ENCODE measurements around the gene CORIN. TPM values are rescaled to one million over a fixed set of nuclear protein-coding genes. Genes with fewer than 3 reads are reported as not detected.
"Not testable (repeated sequence)": the region's sequence is repeated elsewhere in the genome, so short reads cannot be mapped to it uniquely, and the experiment has no call there.

The CORIN gene
- polyA plus RNA-seq, 1 donor (not counting 4 experiments of a cell fraction or from before 2014, with no cell fraction given), result 0.14 TPM

DNA sequence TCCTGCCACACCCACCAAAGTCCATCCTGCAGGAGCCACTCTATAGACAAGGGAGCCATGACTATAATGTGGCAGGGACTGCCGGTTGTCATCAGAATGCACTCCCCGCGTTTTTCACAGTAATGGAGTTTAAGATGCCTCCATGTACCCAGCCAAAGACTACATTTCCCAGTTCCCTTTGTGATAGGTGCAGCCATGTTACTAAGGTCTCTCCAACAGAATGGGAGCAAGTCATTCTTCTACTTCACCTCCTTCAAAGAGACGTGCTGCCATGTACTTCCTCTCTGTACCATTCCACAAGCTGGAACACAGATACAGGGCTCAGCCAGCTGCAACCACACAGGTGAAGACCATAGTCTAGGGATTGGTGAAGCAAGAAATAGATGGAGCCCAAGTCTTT is 126.7 kb downstream of the CORIN start:
- H3K4me2 ChIP-seq (ENCODE audit: control insufficient read depth, extremely low read depth, insufficient read depth, low read depth, low read length), result no peak overlapping the region
- H3K4me1 ChIP-seq (ENCODE audit: control insufficient read depth, extremely low read depth, insufficient read depth, low read length), result no peaks in the 10 kb centered on the region
- no peaks in the 10 kb centered on the region for H3K9me1 ChIP-seq (ENCODE audit: control insufficient read depth, extremely low read depth, insufficient read depth, low read length)
- H3K9ac ChIP-seq (ENCODE audit: control insufficient read depth, extremely low read depth, insufficient read depth, low read length), result no peak overlapping the region
- no peak overlapping the region for H3K4me3 ChIP-seq (ENCODE audit: control insufficient read depth in 2 of 3, extremely low read depth in 1 of 3, insufficient read depth in 2 of 3, low read depth in 1 of 3, low read length in 3 of 3)
- no peaks in the 10 kb centered on the region for H3K36me3 ChIP-seq (ENCODE audit: control insufficient read depth in 2 of 2, extremely low read depth in 1 of 2, insufficient read depth in 2 of 2, low read length in 2 of 2)
- FAIRE-seq, result no peak
- no peak for DNase-seq (ENCODE audit: low read depth, low spot score)
- peaks cover 4% of the 10 kb centered on the region for H3K27me3 ChIP-seq (ENCODE audit: control insufficient read depth, extremely low read depth, insufficient read depth, low read length)
- dilution Hi-C loops (cut with MboI; ENCODE audit: extremely low pct_ligation_motif_present, low sequenced_read_pairs), result no loop called here
- no peaks in the 10 kb centered on the region for H3K79me2 ChIP-seq (ENCODE audit: control insufficient read depth, insufficient read depth, low read length)
- no peaks in the 10 kb centered on the region for H4K20me1 ChIP-seq (ENCODE audit: control insufficient read depth, extremely low read depth, insufficient read depth, low read length)
- H3K27ac ChIP-seq (ENCODE audit: control insufficient read depth, insufficient read depth, low read length), result no peak overlapping the region
- TF ChIP-seq, protein P1, sequence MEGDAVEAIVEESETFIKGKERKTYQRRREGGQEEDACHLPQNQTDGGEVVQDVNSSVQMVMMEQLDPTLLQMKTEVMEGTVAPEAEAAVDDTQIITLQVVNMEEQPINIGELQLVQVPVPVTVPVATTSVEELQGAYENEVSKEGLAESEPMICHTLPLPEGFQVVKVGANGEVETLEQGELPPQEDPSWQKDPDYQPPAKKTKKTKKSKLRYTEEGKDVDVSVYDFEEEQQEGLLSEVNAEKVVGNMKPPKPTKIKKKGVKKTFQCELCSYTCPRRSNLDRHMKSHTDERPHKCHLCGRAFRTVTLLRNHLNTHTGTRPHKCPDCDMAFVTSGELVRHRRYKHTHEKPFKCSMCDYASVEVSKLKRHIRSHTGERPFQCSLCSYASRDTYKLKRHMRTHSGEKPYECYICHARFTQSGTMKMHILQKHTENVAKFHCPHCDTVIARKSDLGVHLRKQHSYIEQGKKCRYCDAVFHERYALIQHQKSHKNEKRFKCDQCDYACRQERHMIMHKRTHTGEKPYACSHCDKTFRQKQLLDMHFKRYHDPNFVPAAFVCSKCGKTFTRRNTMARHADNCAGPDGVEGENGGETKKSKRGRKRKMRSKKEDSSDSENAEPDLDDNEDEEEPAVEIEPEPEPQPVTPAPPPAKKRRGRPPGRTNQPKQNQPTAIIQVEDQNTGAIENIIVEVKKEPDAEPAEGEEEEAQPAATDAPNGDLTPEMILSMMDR (optimal IDR thresholded peaks at IDR 0.05 in 1 of 3, IDR thresholded peaks at IDR 0.05 in 1 of 3, conservative IDR thresholded peaks at IDR 0.05 in 1 of 3; ENCODE audit: extremely low read depth in 1 of 3, insufficient read depth in 2 of 3, low read length in 3 of 3), result no peak
- TF ChIP-seq EZH2 (IDR thresholded peaks at IDR 0.05; ENCODE audit: low read length), result no peak
- no peaks in the 10 kb centered on the region for H3K9me3 ChIP-seq (ENCODE audit: control insufficient read depth, low read depth, low read length)
- no peak overlapping the region for H2AFZ ChIP-seq (ENCODE audit: control insufficient read depth, low read length)

DNA sequence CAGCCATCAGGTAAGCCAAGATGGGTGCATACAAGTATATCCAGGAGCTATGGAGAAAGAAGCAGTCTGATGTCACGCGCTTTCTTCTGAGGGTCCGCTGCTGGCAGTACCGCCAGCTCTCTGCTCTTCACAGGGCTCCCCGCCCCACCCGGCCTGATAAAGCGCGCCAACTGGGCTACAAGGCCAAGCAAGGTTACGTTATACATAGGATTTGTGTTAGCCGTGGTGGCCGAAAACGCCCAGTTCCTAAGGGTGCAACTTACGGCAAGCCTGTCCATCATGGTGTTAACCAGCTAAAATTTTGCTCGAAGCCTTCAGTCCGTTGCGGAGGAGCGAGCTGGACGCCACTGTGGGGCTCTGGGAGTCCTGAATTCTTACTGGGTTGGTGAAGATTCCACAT is 131.5 kb downstream of the CORIN start:
- H3K9me3 ChIP-seq (ENCODE audit: control insufficient read depth, low read depth, low read length); H3K4me3 ChIP-seq (ENCODE audit: control insufficient read depth in 2 of 3, extremely low read depth in 1 of 3, insufficient read depth in 2 of 3, low read depth in 1 of 3, low read length in 3 of 3); dilution Hi-C loops (cut with MboI; ENCODE audit: extremely low pct_ligation_motif_present, low sequenced_read_pairs); H3K4me1 ChIP-seq (ENCODE audit: control insufficient read depth, extremely low read depth, insufficient read depth, low read length); H3K79me2 ChIP-seq (ENCODE audit: control insufficient read depth, insufficient read depth, low read length); H3K27ac ChIP-seq (ENCODE audit: control insufficient read depth, insufficient read depth, low read length); H3K9me1 ChIP-seq (ENCODE audit: control insufficient read depth, extremely low read depth, insufficient read depth, low read length); H3K9ac ChIP-seq (ENCODE audit: control insufficient read depth, extremely low read depth, insufficient read depth, low read length); FAIRE-seq; H4K20me1 ChIP-seq (ENCODE audit: control insufficient read depth, extremely low read depth, insufficient read depth, low read length); DNase-seq (ENCODE audit: low read depth, low spot score); H3K4me2 ChIP-seq (ENCODE audit: control insufficient read depth, extremely low read depth, insufficient read depth, low read depth, low read length); H2AFZ ChIP-seq (ENCODE audit: control insufficient read depth, low read length); H3K27me3 ChIP-seq (ENCODE audit: control insufficient read depth, extremely low read depth, insufficient read depth, low read length); H3K36me3 ChIP-seq (ENCODE audit: control insufficient read depth in 2 of 2, extremely low read depth in 1 of 2, insufficient read depth in 2 of 2, low read length in 2 of 2): not testable (repeated sequence)

DNA sequence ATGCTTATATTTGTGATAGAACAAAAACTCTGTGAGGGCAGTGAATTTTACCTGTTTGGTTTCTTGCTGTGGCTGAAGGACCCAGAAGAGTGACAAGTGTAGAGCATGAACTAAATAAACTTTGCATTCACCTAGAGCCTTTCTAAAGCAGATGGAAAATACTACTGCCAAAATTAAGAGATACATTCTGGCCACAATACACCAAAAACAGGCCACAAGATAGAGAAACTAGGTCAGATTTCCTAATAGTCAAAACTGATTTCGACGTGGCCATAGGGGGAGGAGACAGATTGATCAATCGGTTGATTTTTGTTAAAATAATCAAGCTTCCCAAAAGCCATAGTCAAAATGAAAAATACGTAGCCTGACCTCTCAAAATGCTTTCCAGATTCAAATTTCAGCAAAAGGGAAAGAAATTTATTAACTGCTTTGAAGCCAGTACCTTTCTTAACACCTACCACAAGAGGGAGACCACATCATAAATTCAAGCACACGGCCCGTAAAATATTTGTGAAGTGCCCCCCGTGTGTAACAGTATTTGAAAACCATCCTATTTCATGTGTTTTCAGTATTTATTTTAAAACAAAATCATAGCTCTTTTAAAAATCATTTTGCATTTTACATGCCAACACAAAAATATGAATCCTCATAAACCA is 132.4 kb downstream of the CORIN start:
- Histone ChIP-seq H3K9ac (ENCODE audit: control insufficient read depth, extremely low read depth, insufficient read depth, low read length) (no peak overlapping the region), H3K4me3 (ENCODE audit: control insufficient read depth in 2 of 3, extremely low read depth in 1 of 3, insufficient read depth in 2 of 3, low read depth in 1 of 3, low read length in 3 of 3) (no peak overlapping the region), H3K79me2 (ENCODE audit: control insufficient read depth, insufficient read depth, low read length) (no peaks in the 10 kb centered on the region), H3K4me1 (ENCODE audit: control insufficient read depth, extremely low read depth, insufficient read depth, low read length) (no peaks in the 10 kb centered on the region), H2AFZ (ENCODE audit: control insufficient read depth, low read length) (no peak overlapping the region), H3K36me3 (ENCODE audit: control insufficient read depth in 2 of 2, extremely low read depth in 1 of 2, insufficient read depth in 2 of 2, low read length in 2 of 2) (no peaks in the 10 kb centered on the region), H3K9me3 (ENCODE audit: control insufficient read depth, low read depth, low read length) (no peaks in the 10 kb centered on the region), H4K20me1 (ENCODE audit: control insufficient read depth, extremely low read depth, insufficient read depth, low read length) (no peaks in the 10 kb centered on the region), H3K4me2 (ENCODE audit: control insufficient read depth, extremely low read depth, insufficient read depth, low read depth, low read length) (no peak overlapping the region), H3K9me1 (ENCODE audit: control insufficient read depth, extremely low read depth, insufficient read depth, low read length) (no peaks in the 10 kb centered on the region), H3K27me3 (ENCODE audit: control insufficient read depth, extremely low read depth, insufficient read depth, low read length) (peaks cover 5% of the 10 kb centered on the region), H3K27ac (ENCODE audit: control insufficient read depth, insufficient read depth, low read length) (no peak overlapping the region)
- no peak for TF ChIP-seq EZH2 (IDR thresholded peaks at IDR 0.05; ENCODE audit: low read length)
- TF ChIP-seq, protein P1 (optimal IDR thresholded peaks at IDR 0.05 in 1 of 3, IDR thresholded peaks at IDR 0.05 in 1 of 3, conservative IDR thresholded peaks at IDR 0.05 in 1 of 3; ENCODE audit: extremely low read depth in 1 of 3, insufficient read depth in 2 of 3, low read length in 3 of 3), result peak in 2 of 3 experiments; percentile 25 to 28
- FAIRE-seq (no peak), DNase-seq (ENCODE audit: low read depth, low spot score) (no peak)
- dilution Hi-C loops (cut with MboI; ENCODE audit: extremely low pct_ligation_motif_present, low sequenced_read_pairs), result no loop called here

Data from keratinocyte (primary cell).